ENCODE measurements around the gene PAK2. TPM values are rescaled to one million over a fixed set of nuclear protein-coding genes. Genes with fewer than 3 reads are reported as not detected.
"Not testable (repeated sequence)": the region's sequence is repeated elsewhere in the genome, so short reads cannot be mapped to it uniquely, and the experiment has no call there.

The PAK2 gene
- total RNA-seq, 1 donor from 2014 or later, result 55.0 TPM

- DNase-seq (ENCODE audit: low spot score), result no peak
Observed at GRCh38 chr3:196736670-196737374, 2.8 kb upstream of the PAK2 start.

- no peak for DNase-seq (ENCODE audit: low spot score)
Observed at GRCh38 chr3:196737655-196738054, 2.0 kb upstream of the PAK2 start.

- DNase-seq (ENCODE audit: low spot score), result no peak
Observed at GRCh38 chr3:196740481-196741248, 1.0 kb downstream of the PAK2 start.

- no peak for DNase-seq (ENCODE audit: low spot score)
Observed at GRCh38 chr3:196741249-196741889, 1.7 kb downstream of the PAK2 start.

- not testable (repeated sequence) for DNase-seq (ENCODE audit: low spot score)
Observed at GRCh38 chr3:196743569-196743968, 3.9 kb downstream of the PAK2 start.

- no peak for DNase-seq (ENCODE audit: low spot score)
Observed at GRCh38 chr3:196749125-196749524, 9.5 kb downstream of the PAK2 start.

GRCh38 chr3:196753201-196753600, 13.5 kb downstream of the PAK2 start:
- no peak for DNase-seq (ENCODE audit: low spot score)

- no peak for DNase-seq (ENCODE audit: low spot score)
Observed at GRCh38 chr3:196754091-196754981, 14.7 kb downstream of the PAK2 start.

GRCh38 chr3:196756732-196757131, 17.1 kb downstream of the PAK2 start:
- no peak for DNase-seq (ENCODE audit: low spot score)

GRCh38 chr3:196757876-196758739, 18.5 kb downstream of the PAK2 start:
- no peak for DNase-seq (ENCODE audit: low spot score)

- no peak for DNase-seq (ENCODE audit: low spot score)
Observed at GRCh38 chr3:196763179-196763578, 23.5 kb downstream of the PAK2 start.

- no peak for DNase-seq (ENCODE audit: low spot score)
Observed at GRCh38 chr3:196765454-196765853, 25.8 kb downstream of the PAK2 start.

- no peak for DNase-seq (ENCODE audit: low spot score)
Observed at GRCh38 chr3:196771067-196771466, 31.4 kb downstream of the PAK2 start.

GRCh38 chr3:196772102-196772501, 32.4 kb downstream of the PAK2 start:
- no peak for DNase-seq (ENCODE audit: low spot score)

- no peak for DNase-seq (ENCODE audit: low spot score)
Observed at GRCh38 chr3:196772897-196773296, 33.2 kb downstream of the PAK2 start.

GRCh38 chr3:196774191-196774820, 34.6 kb downstream of the PAK2 start:
- no peak for DNase-seq (ENCODE audit: low spot score)

- DNase-seq (ENCODE audit: low spot score), result no peak
Observed at GRCh38 chr3:196774848-196775422, 35.3 kb downstream of the PAK2 start.

- no peak for DNase-seq (ENCODE audit: low spot score)
Observed at GRCh38 chr3:196775938-196776337, 36.3 kb downstream of the PAK2 start.

GRCh38 chr3:196777836-196778235, 38.2 kb downstream of the PAK2 start:
- DNase-seq (ENCODE audit: low spot score), result no peak

- DNase-seq (ENCODE audit: low spot score), result no peak
Observed at GRCh38 chr3:196778755-196779154, 39.1 kb downstream of the PAK2 start.

Measured in ureter (tissue), 1 donor.